ENCODE measurements around the gene TMED7.
A peak's percentile ranks its signal among the peaks of the same experiment; 100 is the strongest.
"Not testable (repeated sequence)": the region's sequence is repeated elsewhere in the genome, so short reads cannot be mapped to it uniquely, and the experiment has no call there.

TMED7 gene

GRCh38 chr5:115655994-115656393, 30.2 kb upstream of the TMED7 start:
- H3K27ac ChIP-seq (ENCODE audit: low read length), result no peak overlapping the region
- no peaks in the 10 kb centered on the region for H3K4me1 ChIP-seq (ENCODE audit: control insufficient read depth, insufficient read depth, low read length)
- H3K4me3 ChIP-seq (ENCODE audit: low read length), result no peak overlapping the region
- WGBS (ENCODE audit: insufficient coverage, insufficient read length), result no CpG with 5 or more reads among the region's 1 CpG
- no peak for DNase-seq (ENCODE audit: low read depth, low spot score)
- H3K9me3 ChIP-seq (ENCODE audit: control insufficient read depth, insufficient read depth, low read length), result no peaks in the 10 kb centered on the region
- H3K36me3 ChIP-seq (ENCODE audit: control insufficient read depth, insufficient read depth, low read length), result no peaks in the 10 kb centered on the region
- H3K27me3 ChIP-seq (ENCODE audit: control insufficient read depth, insufficient read depth, low read length), result no peaks in the 10 kb centered on the region

- Histone ChIP-seq H3K4me3 (ENCODE audit: low read length) (no peak overlapping the region), H3K36me3 (ENCODE audit: control insufficient read depth, insufficient read depth, low read length) (no peaks in the 10 kb centered on the region), H3K4me1 (ENCODE audit: control insufficient read depth, insufficient read depth, low read length) (no peaks in the 10 kb centered on the region), H3K27ac (ENCODE audit: low read length) (no peak overlapping the region), H3K27me3 (ENCODE audit: control insufficient read depth, insufficient read depth, low read length) (no peaks in the 10 kb centered on the region), H3K9me3 (ENCODE audit: control insufficient read depth, insufficient read depth, low read length) (no peaks in the 10 kb centered on the region)
- no CpG with 5 or more reads among the region's 1 CpG for WGBS (ENCODE audit: insufficient coverage, insufficient read length)
- no peak for DNase-seq (ENCODE audit: low read depth, low spot score)
Measured at GRCh38 chr5:115649541-115649940, 23.7 kb upstream of the TMED7 start.

- DNase-seq (ENCODE audit: low read depth, low spot score), result no peak
- no peak overlapping the region for H3K27ac ChIP-seq (ENCODE audit: low read length)
- WGBS (ENCODE audit: insufficient coverage, insufficient read length), result no CpG with 5 or more reads among the region's 3 CpGs
- H3K4me1 ChIP-seq (ENCODE audit: control insufficient read depth, insufficient read depth, low read length), result no peaks in the 10 kb centered on the region
- H3K27me3 ChIP-seq (ENCODE audit: control insufficient read depth, insufficient read depth, low read length), result no peaks in the 10 kb centered on the region
- no peak overlapping the region for H3K4me3 ChIP-seq (ENCODE audit: low read length)
- H3K36me3 ChIP-seq (ENCODE audit: control insufficient read depth, insufficient read depth, low read length), result no peaks in the 10 kb centered on the region
- H3K9me3 ChIP-seq (ENCODE audit: control insufficient read depth, insufficient read depth, low read length), result no peaks in the 10 kb centered on the region
Measured at GRCh38 chr5:115648056-115648455, 22.2 kb upstream of the TMED7 start.

GRCh38 chr5:115645386-115645785, 19.6 kb upstream of the TMED7 start:
- no CpG with 5 or more reads among the region's 5 CpGs for WGBS (ENCODE audit: insufficient coverage, insufficient read length)
- H3K36me3 ChIP-seq (ENCODE audit: control insufficient read depth, insufficient read depth, low read length); H3K27ac ChIP-seq (ENCODE audit: low read length); H3K4me3 ChIP-seq (ENCODE audit: low read length); H3K4me1 ChIP-seq (ENCODE audit: control insufficient read depth, insufficient read depth, low read length); H3K27me3 ChIP-seq (ENCODE audit: control insufficient read depth, insufficient read depth, low read length); DNase-seq (ENCODE audit: low read depth, low spot score); H3K9me3 ChIP-seq (ENCODE audit: control insufficient read depth, insufficient read depth, low read length): not testable (repeated sequence)

- DNase-seq (ENCODE audit: low read depth, low spot score), result no peak
- Histone ChIP-seq H3K4me3 (ENCODE audit: low read length) (no peak overlapping the region), H3K27ac (ENCODE audit: low read length) (no peak overlapping the region), H3K36me3 (ENCODE audit: control insufficient read depth, insufficient read depth, low read length) (no peaks in the 10 kb centered on the region), H3K4me1 (ENCODE audit: control insufficient read depth, insufficient read depth, low read length) (no peaks in the 10 kb centered on the region), H3K27me3 (ENCODE audit: control insufficient read depth, insufficient read depth, low read length) (no peaks in the 10 kb centered on the region), H3K9me3 (ENCODE audit: control insufficient read depth, insufficient read depth, low read length) (no peaks in the 10 kb centered on the region)
- WGBS (ENCODE audit: insufficient coverage, insufficient read length), result no CpG with 5 or more reads among the region's 2 CpGs
Measured at GRCh38 chr5:115644046-115644445, 18.2 kb upstream of the TMED7 start.

GRCh38 chr5:115641948-115642347, 16.1 kb upstream of the TMED7 start:
- H3K4me3 ChIP-seq (ENCODE audit: low read length), result no peak overlapping the region
- H3K36me3 ChIP-seq (ENCODE audit: control insufficient read depth, insufficient read depth, low read length), result no peaks in the 10 kb centered on the region
- H3K4me1 ChIP-seq (ENCODE audit: control insufficient read depth, insufficient read depth, low read length), result no peaks in the 10 kb centered on the region
- no peak overlapping the region for H3K27ac ChIP-seq (ENCODE audit: low read length)
- H3K27me3 ChIP-seq (ENCODE audit: control insufficient read depth, insufficient read depth, low read length), result no peaks in the 10 kb centered on the region
- no CpG with 5 or more reads among the region's 1 CpG for WGBS (ENCODE audit: insufficient coverage, insufficient read length)
- DNase-seq (ENCODE audit: low read depth, low spot score), result no peak
- no peaks in the 10 kb centered on the region for H3K9me3 ChIP-seq (ENCODE audit: control insufficient read depth, insufficient read depth, low read length)

GRCh38 chr5:115640274-115640673, 14.4 kb upstream of the TMED7 start:
- Histone ChIP-seq H3K9me3 (ENCODE audit: control insufficient read depth, insufficient read depth, low read length) (no peaks in the 10 kb centered on the region), H3K4me1 (ENCODE audit: control insufficient read depth, insufficient read depth, low read length) (no peaks in the 10 kb centered on the region), H3K36me3 (ENCODE audit: control insufficient read depth, insufficient read depth, low read length) (no peaks in the 10 kb centered on the region), H3K27ac (ENCODE audit: low read length) (no peak overlapping the region), H3K27me3 (ENCODE audit: control insufficient read depth, insufficient read depth, low read length) (no peaks in the 10 kb centered on the region), H3K4me3 (ENCODE audit: low read length) (no peak overlapping the region)
- WGBS (ENCODE audit: insufficient coverage, insufficient read length), result no CpG with 5 or more reads among the region's 2 CpGs
- DNase-seq (ENCODE audit: low read depth, low spot score), result no peak

- Histone ChIP-seq H3K36me3 (ENCODE audit: control insufficient read depth, insufficient read depth, low read length) (no peaks in the 10 kb centered on the region), H3K27me3 (ENCODE audit: control insufficient read depth, insufficient read depth, low read length) (no peaks in the 10 kb centered on the region), H3K4me3 (ENCODE audit: low read length) (no peak overlapping the region), H3K9me3 (ENCODE audit: control insufficient read depth, insufficient read depth, low read length) (no peaks in the 10 kb centered on the region), H3K27ac (ENCODE audit: low read length) (no peak overlapping the region), H3K4me1 (ENCODE audit: control insufficient read depth, insufficient read depth, low read length) (no peaks in the 10 kb centered on the region)
- WGBS (ENCODE audit: insufficient coverage, insufficient read length), result no CpG with 5 or more reads among the region's 1 CpG
- no peak for DNase-seq (ENCODE audit: low read depth, low spot score)
Measured at GRCh38 chr5:115639377-115639776, 13.5 kb upstream of the TMED7 start.

- Histone ChIP-seq H3K36me3 (ENCODE audit: control insufficient read depth, insufficient read depth, low read length) (no peaks in the 10 kb centered on the region), H3K27ac (ENCODE audit: low read length) (no peak overlapping the region), H3K27me3 (ENCODE audit: control insufficient read depth, insufficient read depth, low read length) (no peaks in the 10 kb centered on the region), H3K4me3 (ENCODE audit: low read length) (no peak overlapping the region), H3K9me3 (ENCODE audit: control insufficient read depth, insufficient read depth, low read length) (no peaks in the 10 kb centered on the region), H3K4me1 (ENCODE audit: control insufficient read depth, insufficient read depth, low read length) (no peaks in the 10 kb centered on the region)
- no peak for DNase-seq (ENCODE audit: low read depth, low spot score)
- WGBS (ENCODE audit: insufficient coverage, insufficient read length), result no CpG with 5 or more reads among the region's 4 CpGs
Measured at GRCh38 chr5:115637507-115637906, 11.7 kb upstream of the TMED7 start.

GRCh38 chr5:115636008-115636407, 10.2 kb upstream of the TMED7 start:
- DNase-seq (ENCODE audit: low read depth, low spot score), result no peak
- H3K36me3 ChIP-seq (ENCODE audit: control insufficient read depth, insufficient read depth, low read length), result no peaks in the 10 kb centered on the region
- no peak overlapping the region for H3K27ac ChIP-seq (ENCODE audit: low read length)
- H3K27me3 ChIP-seq (ENCODE audit: control insufficient read depth, insufficient read depth, low read length), result no peaks in the 10 kb centered on the region
- H3K4me1 ChIP-seq (ENCODE audit: control insufficient read depth, insufficient read depth, low read length), result no peaks in the 10 kb centered on the region
- no peak overlapping the region for H3K4me3 ChIP-seq (ENCODE audit: low read length)
- H3K9me3 ChIP-seq (ENCODE audit: control insufficient read depth, insufficient read depth, low read length), result no peaks in the 10 kb centered on the region
- no CpG with 5 or more reads among the region's 1 CpG for WGBS (ENCODE audit: insufficient coverage, insufficient read length)

GRCh38 chr5:115634343-115635132, 8.7 kb upstream of the TMED7 start:
- H3K9me3 ChIP-seq (ENCODE audit: control insufficient read depth, insufficient read depth, low read length), result no peaks in the 10 kb centered on the region
- no CpG with 5 or more reads among the region's 8 CpGs for WGBS (ENCODE audit: insufficient coverage, insufficient read length)

More at GRCh38 chr5:115634343-115635132, 8.7 kb upstream of the TMED7 start:
- DNase-seq (ENCODE audit: low read depth, low spot score), result peak; percentile 74
- no peak overlapping the region for H3K4me3 ChIP-seq (ENCODE audit: low read length)
- no peak overlapping the region for H3K27ac ChIP-seq (ENCODE audit: low read length)
- no peaks in the 10 kb centered on the region for H3K36me3 ChIP-seq (ENCODE audit: control insufficient read depth, insufficient read depth, low read length)
- H3K27me3 ChIP-seq (ENCODE audit: control insufficient read depth, insufficient read depth, low read length), result no peaks in the 10 kb centered on the region
- H3K4me1 ChIP-seq (ENCODE audit: control insufficient read depth, insufficient read depth, low read length), result no peaks in the 10 kb centered on the region
